Cardiac muscle cell (in vitro differentiated cells and primary cell): ENCODE results near the gene RNF180. TPM values are rescaled to one million over a fixed set of nuclear protein-coding genes. Genes with fewer than 3 reads are reported as not detected.
"Not testable (repeated sequence)": the region's sequence is repeated elsewhere in the genome, so short reads cannot be mapped to it uniquely, and the experiment has no call there.

Source experiments
- DNase-seq, 2 donors: peaks; one replicate each; pipeline versions ENCODE4 v3.0.0 to v3.0.0-alpha.2; 2010 to 2017; ENCODE audit warnings: low read depth in 1 of 2, low spot score in 1 of 2
- H3K27ac ChIP-seq: fragments of 200-600 bp; sonication (generic); 2 replicates; pipeline ENCODE4 v1.5.1; 2016
- H3K27me3 ChIP-seq: fragments of 200-600 bp; sonication (generic); 2 replicates; pipeline ENCODE4 v1.6.0; 2016; ENCODE audit warnings: control low read depth
- H3K36me3 ChIP-seq: fragments of 200-600 bp; sonication (generic); 2 replicates; pipeline ENCODE4 v1.5.1; 2016; ENCODE audit warnings: control low read depth
- H3K4me1 ChIP-seq: fragments of 200-600 bp; sonication (generic); 2 replicates; pipeline ENCODE4 v1.8.1; 2017; ENCODE audit warnings: low read depth, mild to moderate bottlenecking, mixed run types
- H3K4me3 ChIP-seq: fragments of 200-600 bp; sonication (generic); 2 replicates; pipeline ENCODE4 v1.5.1; 2016; ENCODE audit warnings: mild to moderate bottlenecking
- H3K9me3 ChIP-seq: fragments of 200-600 bp; sonication (generic); 2 replicates; pipeline ENCODE4 v1.5.1; 2017; ENCODE audit warnings: low read depth, mild to moderate bottlenecking, control low read depth
- CTCF ChIP-seq: IDR thresholded peaks from 2 replicates; pipeline ENCODE4 v1.5.1; 2012; ENCODE audit warnings: low read depth, mild to moderate bottlenecking, low read length
- polyA plus RNA-seq: library from polyadenylated mRNA; unstranded; fragments of >200 nt; fragmentation: Nextera tagmentation; extraction: Ambion mirVana; gene quantifications from 2 replicates; pipeline ENCODE4 v1.2.1, GENCODE V29; 2016
- total RNA-seq: library from RNA; depleted of rRNA; stranded (reverse); fragments of >200 nt; gene quantifications from 2 replicates; pipeline ENCODE4 v1.2.3, GENCODE V29; 2016

The RNF180 gene
- total and polyA plus RNA-seq, 2 experiments from 2014 or later: 8.0 to 9.1 TPM

GRCh38 chr5:64341340-64341739 lies 175.7 kb downstream of the RNF180 start:
- Histone ChIP-seq H3K36me3 (no peaks in the 10 kb centered on the region), H3K27ac (no peak overlapping the region), H3K4me3 (no peak overlapping the region), H3K9me3 (no peaks in the 10 kb centered on the region), H3K4me1 (no peaks in the 10 kb centered on the region), H3K27me3 (no peaks in the 10 kb centered on the region)
- DNase-seq: no peak
- no peak for TF ChIP-seq CTCF

GRCh38 chr5:64344501-64344900 lies 178.9 kb downstream of the RNF180 start:
- TF ChIP-seq CTCF: no peak
- H3K36me3 ChIP-seq: no peaks in the 10 kb centered on the region
- H3K4me1 ChIP-seq: no peaks in the 10 kb centered on the region
- no peak overlapping the region for H3K4me3 ChIP-seq
- DNase-seq: no peak
- H3K27ac ChIP-seq: no peak overlapping the region
- no peaks in the 10 kb centered on the region for H3K27me3 ChIP-seq
- no peaks in the 10 kb centered on the region for H3K9me3 ChIP-seq

GRCh38 chr5:64347309-64347708 lies 181.7 kb downstream of the RNF180 start:
- no peaks in the 10 kb centered on the region for H3K9me3 ChIP-seq
- peak; percentile 2 to 14 for DNase-seq
- no peak overlapping the region for H3K27ac ChIP-seq
- no peak overlapping the region for H3K4me3 ChIP-seq
- no peak for TF ChIP-seq CTCF
- no peaks in the 10 kb centered on the region for H3K4me1 ChIP-seq
- H3K27me3 ChIP-seq: no peaks in the 10 kb centered on the region
- H3K36me3 ChIP-seq: no peaks in the 10 kb centered on the region

- Histone ChIP-seq H3K36me3 (no peaks in the 10 kb centered on the region), H3K27me3 (no peaks in the 10 kb centered on the region), H3K9me3 (no peaks in the 10 kb centered on the region), H3K4me3 (no peak overlapping the region), H3K4me1 (no peaks in the 10 kb centered on the region), H3K27ac (no peak overlapping the region)
- DNase-seq: no peak
- TF ChIP-seq CTCF: no peak
These were observed 198.8 kb downstream of the RNF180 start for GRCh38 chr5:64364426-64364825.

- no peak for TF ChIP-seq CTCF
- peak; percentile 16 to 22 for DNase-seq
- Histone ChIP-seq H3K9me3 (no peaks in the 10 kb centered on the region), H3K27me3 (no peaks in the 10 kb centered on the region), H3K4me3 (no peak overlapping the region), H3K4me1 (no peaks in the 10 kb centered on the region), H3K36me3 (no peaks in the 10 kb centered on the region), H3K27ac (no peak overlapping the region)
These were observed 219.1 kb downstream of the RNF180 start for GRCh38 chr5:64384765-64385164.

- Histone ChIP-seq H3K9me3 (no peaks in the 10 kb centered on the region), H3K27me3 (no peaks in the 10 kb centered on the region), H3K4me3 (no peak overlapping the region), H3K27ac (no peak overlapping the region), H3K36me3 (no peaks in the 10 kb centered on the region), H3K4me1 (peaks cover 12% of the 10 kb centered on the region)
- TF ChIP-seq CTCF: no peak
- no peak for DNase-seq
These were observed 231.9 kb downstream of the RNF180 start for GRCh38 chr5:64397552-64397951.

- H3K4me3 ChIP-seq, H3K27ac ChIP-seq, H3K36me3 ChIP-seq, DNase-seq, H3K9me3 ChIP-seq, H3K27me3 ChIP-seq: not testable (repeated sequence)
- peaks cover 15% of the 10 kb centered on the region for H3K4me1 ChIP-seq
These were observed 233.1 kb downstream of the RNF180 start for GRCh38 chr5:64398735-64399134.

- H3K4me3 ChIP-seq, H3K27ac ChIP-seq, DNase-seq, H3K36me3 ChIP-seq, H3K9me3 ChIP-seq, H3K27me3 ChIP-seq: not testable (repeated sequence)
- peaks cover 15% of the 10 kb centered on the region for H3K4me1 ChIP-seq
These were observed 241.6 kb downstream of the RNF180 start for GRCh38 chr5:64407103-64407825.
